ENCODE measurements around the gene PRKCE.

The PRKCE gene

DNA sequence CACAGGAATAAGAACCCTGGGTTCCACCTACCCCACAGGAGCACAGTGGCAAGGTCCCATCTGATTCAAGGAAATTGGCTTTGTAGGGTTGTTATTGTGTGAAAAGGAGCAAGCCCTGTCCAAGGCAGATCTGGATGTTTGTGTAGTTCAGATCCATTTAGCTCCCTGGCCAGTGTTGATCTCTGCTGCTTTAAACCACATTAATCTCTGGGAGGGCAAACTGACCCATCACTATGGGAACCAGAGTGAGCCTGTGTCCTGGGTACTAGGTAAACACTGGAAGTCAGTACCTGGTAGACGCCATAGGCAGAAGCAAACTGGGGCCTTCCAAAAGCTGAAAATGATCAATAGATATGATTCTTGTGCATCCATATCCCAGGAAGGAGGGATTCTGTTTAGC is 374.2 kb downstream of the PRKCE start:
- DNase-seq = no peak

DNA sequence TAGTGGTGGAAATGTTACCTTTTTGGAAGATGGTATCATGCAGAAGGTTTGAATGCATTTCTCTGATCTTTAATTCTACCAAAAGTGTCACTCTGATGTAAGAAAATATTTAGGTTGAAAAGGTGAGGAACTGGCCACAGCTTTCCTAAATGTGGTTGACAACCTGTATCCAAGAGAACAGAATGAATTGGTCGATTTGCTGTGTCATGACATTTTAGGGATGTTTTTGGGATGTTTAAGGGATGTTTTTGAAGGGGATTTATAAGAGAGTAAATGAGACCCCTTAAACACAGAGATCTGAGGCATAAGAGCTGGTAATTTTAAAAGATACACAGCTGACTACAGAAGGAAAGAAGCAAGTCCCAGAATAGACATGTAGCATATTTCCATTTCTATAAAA is 375.0 kb downstream of the PRKCE start:
- no peak for DNase-seq

DNA sequence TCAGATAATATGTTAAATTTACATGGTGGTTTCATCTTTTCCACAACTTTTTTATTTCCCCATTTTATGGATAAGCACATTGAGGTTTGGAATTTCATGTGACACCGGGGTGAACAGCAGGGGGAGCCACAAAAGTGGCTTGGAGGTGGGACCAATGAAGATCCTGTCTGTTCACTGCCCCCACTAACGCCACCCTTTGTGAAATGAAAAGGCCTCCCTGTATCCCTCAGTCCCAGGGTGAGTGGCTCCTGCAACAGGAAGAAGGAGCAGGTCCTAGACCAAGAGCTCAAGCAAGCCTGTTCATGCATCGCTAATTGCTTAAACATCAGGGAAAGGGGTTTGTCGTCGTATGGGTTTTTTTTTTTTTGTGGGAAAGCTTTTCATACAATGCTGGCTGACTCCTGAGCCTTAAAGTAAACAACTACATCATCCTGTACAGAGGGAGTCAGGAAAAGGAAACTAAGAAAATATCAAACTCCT is 377.9 kb downstream of the PRKCE start:
- no peak for DNase-seq

DNA sequence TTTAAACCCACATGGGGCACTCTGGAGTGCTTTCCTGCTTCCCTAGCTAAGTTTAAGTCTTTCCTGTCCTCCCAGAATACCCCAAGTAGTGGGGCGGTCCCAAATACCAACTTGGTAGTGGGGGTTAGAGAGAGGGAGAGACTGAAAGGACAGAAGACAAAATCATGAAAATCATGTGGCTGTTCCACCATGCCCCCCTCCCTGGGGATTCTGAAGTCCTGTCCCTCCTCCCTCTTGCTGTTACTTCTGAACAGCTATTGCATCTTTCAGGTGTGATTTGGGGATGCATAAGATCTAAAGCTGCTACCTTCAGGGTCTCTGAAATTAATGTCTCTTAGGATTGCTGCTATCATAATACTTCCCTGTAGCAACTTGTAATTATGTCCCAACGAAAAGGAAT is 378.9 kb downstream of the PRKCE start:
- DNase-seq = no peak

DNA sequence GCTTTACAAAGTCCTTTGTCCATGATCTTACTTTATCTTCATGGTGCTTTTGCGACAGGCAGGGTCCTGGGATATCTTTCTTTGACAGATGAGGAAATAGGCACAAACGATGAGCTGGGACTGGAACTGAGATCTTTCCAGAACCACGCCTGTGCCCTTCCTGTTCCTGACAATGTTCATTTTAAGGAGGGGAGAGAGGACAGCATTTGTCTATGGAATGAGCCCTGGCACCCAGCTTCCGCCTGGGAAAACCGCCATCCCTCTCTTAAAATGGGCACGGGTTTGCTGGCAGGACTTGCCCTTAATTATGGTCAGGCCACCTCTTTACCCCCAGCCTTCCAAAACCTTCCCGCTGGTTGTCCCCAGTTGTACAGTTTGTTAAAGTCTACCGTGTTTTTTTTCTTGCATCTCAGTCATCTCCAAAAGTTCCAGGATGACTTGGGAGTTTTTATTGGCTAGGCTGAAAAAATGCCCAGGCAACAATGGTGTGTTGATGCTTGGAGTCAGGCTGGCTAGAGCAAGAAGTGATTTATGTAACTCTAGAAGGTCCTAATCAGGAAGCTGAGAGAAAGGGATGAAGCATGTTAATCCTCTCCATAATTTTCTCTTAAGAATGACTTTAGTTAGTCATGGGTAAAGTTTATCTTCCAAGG is 380.8 kb downstream of the PRKCE start:
- DNase-seq = no peak

DNA sequence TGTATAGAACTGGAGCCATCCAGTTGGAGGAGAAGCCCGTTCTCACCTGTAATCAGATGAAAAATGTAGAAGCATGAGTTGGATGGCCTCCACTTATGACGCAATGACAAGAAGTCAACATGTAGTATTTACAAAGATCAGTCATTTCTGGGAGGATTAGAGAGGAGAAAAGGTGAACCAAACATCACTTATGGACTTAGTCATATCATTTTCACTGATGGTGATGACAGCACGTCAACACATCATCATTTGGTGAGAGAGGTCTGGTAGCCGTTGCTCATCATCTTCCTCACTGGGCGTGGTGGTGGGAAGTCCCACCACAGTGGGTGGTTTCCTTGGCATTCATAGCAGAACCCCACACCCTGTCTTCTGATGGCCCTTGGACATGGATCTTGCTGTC is 381.5 kb downstream of the PRKCE start:
- peak in 2 of 5 experiments; percentile 6 to 78 for DNase-seq

DNA sequence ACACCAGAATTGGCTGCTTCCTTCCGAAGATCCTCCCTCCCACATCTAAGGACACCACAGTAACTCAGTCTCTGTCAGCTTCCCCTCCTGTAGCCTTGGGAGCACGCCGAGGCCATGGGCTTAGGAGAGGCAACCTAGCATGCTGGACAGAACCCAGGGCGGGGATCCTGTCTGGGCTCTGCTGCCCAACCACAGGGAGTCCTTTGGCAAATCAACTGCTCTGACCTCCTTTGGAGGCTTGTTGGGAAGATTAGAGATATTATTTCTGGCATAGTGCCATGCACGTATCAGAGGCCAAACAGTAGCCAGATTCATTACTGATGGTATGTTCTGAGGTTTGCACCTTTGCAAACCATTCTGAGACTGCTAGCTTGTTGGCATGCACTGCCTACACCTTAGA is 383.1 kb downstream of the PRKCE start:
- DNase-seq = no peak

DNA sequence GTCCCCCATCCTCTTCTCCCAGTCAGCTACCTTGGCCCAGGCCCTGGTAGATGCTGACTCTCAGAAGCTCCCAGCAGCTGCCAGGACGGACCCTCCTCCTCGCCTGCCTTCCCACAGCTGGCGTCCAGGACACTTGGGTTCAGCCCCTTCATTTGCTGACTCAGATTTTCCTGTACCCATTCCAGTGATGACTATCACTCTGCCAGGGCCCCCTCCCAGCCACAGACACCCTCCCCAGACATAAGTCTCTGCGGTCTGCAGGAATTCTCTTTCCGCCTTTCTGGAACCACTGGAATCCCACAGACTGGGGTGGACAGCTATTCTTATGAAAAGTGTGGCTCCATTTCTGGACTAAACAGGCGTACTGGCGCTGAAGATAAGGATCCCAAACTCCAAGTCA is 385.5 kb downstream of the PRKCE start:
- DNase-seq = no peak

DNA sequence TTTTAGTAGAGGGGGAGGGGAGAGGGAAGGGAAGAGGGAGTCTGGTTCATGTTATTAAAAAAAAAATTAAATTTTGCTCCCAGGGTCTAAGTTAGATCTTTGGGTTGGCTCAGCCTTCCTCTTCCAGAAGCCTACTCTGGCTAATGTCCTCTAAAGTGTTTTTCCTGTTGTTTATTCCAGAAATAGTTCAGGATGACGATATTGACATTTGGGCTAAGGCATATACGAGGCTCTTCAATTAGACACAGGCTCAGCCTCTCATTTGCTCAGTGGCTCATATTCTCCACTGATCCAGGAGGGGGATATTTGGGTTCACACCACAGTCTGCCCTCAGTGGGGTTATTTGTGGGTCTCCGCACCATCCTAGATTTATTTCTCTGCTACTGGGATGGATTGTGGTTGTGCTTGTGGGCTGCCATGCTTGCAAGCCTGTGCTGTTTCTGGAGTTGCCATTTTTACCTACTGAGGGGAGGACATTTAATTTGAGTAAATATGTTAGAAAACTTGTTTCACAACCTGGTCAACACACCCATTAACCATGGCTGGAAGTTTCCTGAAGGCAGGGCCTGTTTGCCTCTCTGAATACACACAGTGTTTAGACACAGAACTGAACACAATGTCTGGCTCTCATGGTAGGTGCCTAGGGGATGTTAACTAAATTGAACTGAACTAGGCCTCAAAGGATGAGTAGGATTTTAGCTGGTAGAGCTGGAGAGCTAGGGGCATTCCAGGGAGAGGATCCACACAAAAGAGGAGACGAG is 388.2 kb downstream of the PRKCE start:
- DNase-seq = no peak

DNA sequence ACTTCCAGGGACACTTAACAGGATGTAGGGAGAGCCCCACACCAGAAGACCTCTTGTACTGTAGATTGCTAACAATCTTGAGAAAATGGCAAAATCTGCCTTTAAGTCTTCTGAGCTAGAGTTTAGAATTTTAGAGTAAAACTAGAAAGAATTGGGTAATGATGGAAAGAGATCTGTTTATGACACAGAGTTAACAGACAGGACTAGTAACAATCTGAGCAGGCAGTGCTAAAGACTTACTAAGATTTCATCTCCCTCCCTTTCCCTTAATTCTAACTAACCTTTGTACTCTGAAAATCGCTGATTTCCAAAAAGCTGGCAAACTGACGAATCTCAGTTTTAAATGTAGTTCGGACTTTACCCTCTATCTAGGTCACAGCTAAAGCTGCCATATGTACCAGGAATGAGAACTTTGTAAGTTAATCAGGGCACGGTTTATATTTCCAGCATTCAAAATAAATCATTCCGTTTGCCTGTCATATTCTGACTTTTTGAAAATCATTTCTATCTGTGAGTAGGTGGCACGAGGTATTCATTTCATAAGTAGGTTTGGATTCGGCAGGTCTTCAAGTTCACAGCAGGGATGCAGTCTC is 389.2 kb downstream of the PRKCE start:
- DNase-seq = no peak

DNA sequence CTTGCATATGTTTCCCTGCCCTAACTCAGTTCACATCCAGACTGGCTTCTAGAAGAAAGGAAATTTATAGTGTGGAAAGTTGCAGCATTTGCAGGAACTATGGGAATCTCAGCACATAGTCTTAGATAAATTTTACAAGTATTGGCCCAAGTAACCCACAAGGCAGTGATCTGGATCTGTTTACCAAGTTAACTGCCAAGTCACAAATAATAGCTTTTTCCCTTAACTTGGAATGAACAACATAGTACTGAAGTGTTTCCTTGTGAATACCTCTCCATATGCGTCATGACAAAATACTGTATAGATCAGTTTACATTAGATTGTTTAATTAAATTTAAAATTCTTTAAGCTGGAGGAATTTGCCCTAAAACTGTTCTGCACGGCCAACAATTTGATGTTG is 390.0 kb downstream of the PRKCE start:
- DNase-seq = no peak

DNA sequence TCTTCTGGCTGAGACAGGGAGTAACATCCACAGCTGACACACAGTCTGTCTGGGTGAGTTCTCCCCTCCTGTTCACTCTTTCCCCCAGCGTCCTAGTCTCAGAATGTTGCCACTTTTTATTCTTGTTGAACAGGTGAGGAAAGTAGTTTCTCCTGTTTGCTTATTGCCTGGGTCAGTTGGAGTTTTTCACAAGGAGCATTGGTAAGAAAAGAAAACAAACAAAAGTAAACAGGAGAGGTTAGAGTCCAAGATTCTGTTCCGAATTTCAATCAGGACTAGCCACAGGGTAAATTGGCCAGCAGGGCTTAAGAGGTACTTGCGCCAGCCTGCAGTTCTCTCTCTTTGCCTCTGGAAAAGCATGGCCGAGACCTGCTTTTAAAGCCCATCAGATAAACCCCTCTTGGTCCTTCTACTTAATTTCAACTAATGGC is 390.7 kb downstream of the PRKCE start:
- DNase-seq = no peak

DNA sequence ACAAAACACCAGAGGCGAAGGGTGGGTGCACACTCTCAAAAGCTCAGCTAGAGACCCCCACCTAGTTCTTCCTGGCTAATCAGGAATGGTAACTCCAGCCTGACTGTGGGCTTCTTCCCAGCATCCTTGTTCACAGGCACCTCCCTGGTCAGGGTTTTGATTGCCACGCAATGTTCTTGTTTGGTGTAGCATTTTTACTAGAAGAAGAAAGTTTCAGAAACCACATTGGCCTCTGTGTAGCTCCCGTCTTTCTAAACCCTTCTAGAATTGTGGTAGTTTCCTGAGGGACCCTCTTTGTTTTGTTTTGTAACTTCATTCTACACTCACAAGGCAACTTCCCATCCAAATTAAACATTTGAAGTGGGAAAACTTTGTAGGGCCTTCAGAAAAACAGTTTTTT is 391.2 kb downstream of the PRKCE start:
- no peak for DNase-seq

DNA sequence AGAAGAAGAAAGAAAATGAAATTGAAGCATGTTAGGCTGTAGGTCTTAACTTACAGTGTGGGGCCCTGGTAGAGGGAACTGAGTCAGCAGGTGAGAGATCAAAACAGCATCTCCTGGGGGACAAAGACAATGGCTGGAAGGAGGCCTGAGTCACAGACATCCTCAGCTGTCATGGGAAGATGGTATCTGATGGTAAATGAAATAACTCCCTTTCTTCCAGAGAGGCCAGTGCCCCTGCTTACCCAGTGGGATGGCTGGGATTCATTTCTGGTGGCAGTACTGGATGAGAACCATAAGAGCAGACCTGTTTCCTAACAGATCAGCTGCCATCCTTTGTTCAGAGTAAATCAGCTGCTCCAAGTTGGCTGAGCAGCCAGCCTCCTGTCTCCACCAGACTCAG is 394.4 kb downstream of the PRKCE start:
- no peak for DNase-seq

DNA sequence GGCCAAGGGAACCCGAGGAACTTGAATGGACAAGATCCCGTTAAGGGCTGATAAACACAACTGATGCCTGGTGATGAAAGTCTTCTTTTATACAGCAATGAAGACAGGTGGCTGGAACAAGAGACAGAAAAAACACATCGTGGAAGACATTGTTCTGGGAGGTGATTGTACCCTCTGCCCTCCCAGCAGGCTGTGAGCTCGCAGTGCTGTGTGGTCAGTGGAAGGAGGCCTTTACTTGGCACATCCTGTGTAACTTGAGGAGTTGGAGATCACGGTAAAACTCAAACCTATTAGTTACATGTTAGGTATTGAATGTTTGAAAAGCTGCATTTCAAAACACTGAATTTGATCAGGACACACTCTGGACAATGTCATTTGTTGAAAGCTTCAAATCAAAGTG is 395.8 kb downstream of the PRKCE start:
- no peak for DNase-seq

DNA sequence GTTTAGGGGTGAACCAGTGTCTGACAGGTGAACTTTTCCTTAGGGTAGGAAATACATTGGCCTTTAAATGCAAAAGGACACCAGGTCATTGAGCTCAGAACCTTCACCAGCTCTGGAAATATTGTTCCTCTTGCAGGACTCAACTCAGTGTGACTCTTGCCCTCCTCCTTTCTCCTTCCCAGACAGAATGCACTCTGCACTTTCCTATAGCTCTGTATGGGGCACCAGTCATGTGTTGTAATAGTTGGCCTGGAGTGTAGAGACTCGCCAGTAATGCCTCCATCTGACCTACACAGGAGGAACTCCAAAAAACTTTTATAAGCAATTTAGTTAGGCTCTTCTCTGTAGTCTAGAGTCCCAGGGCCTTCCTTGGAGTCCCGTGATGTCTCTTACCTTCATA is 397.2 kb downstream of the PRKCE start:
- DNase-seq = no peak

DNA sequence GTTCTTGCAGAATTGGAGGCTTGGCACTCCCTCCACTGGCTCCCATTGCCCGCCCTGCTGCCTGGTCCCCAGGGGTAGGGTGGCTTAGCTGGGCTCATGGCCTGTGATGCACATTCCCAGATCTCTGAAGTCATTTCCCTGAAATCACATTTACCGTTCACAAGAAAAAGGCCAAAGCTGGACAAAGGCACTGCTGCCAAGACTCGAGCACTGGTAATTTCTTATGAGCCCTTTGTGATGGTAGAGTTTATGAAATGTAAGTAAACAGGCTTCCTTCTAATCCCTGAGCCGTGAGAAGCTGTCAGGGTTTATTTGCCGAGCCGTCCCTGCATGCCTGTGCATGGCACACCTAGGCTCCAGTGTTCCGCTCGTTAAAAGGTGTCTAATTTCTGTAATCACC is 398.6 kb downstream of the PRKCE start:
- no peak for DNase-seq

DNA sequence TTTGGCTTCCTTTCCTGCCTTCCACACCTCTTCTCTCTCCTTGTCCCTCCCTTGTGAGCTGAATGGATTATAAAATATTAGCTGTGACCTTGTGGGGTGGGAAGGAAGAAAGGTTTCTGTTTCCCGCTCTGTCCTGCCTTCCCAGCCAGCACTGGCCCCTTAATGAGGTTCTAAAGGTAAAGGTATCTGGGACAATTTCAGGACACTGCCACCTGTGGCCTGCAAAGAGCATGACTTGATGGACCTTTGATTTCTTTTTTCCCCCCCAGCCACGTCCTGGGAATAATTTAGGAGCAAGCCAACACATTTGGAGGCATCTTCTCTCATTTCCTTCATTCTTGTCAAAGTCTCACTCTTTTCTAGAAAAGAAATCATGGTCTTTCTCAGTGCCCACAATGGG is 399.0 kb downstream of the PRKCE start:
- no peak for DNase-seq

DNA sequence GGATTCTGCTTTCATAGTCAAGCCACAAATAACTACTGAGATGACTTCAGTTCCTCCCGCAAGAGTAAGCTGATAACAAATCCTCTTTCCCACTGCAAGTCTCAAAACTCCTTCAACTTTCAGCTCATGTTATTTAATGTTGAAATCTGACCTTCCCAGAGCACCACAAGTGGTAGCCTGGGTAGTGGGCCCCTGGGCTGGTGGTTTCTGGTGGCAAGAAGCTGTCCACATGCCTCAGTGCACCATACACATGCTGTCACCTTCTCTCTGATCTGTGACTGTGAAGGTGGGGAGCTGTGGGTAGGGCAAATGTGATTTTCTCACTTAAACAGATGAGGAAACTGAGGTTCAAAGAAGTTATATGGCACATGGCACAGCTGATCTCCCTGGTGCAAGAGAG is 399.6 kb downstream of the PRKCE start:
- peak in 1 of 5 experiments; percentile 38 for DNase-seq

DNA sequence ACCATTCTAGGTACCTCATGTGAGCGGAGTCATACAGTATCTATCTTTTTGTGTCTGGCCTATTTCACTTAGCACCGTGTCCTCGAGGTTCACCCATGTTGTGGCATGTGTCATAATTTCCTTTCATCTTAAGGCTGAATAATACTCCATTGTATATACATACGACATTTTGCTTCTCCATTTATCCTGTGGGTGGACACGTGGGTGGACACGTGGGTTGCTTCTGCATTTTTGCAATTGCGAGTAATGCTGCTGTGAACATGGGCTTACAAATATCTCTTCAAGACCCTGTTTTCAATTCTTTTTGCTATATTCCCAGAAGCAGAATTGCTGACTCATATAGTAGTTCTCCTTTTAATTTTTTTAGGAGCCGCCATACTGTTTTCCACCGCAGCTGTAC is 402.1 kb downstream of the PRKCE start:
- no peak for DNase-seq

DNA sequence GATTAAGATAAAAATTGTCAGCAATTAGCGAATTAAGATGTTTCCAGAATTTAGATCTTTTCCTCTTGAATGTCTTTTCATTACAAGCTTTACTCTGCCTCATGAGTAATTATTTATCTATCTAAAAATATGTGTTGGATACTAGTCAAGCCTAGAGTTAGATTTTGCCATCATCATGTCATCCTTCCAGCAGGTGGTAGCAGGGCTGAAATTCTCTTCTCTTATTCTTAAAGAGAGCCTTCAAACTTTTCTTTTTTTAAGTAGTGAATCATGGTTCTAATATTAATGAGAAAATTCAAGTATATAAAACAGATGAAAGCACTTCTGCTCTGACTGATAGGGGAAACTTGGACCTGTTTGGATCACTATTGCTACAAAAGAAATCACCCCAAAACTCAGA is 405.1 kb downstream of the PRKCE start:
- DNase-seq = no peak

DNA sequence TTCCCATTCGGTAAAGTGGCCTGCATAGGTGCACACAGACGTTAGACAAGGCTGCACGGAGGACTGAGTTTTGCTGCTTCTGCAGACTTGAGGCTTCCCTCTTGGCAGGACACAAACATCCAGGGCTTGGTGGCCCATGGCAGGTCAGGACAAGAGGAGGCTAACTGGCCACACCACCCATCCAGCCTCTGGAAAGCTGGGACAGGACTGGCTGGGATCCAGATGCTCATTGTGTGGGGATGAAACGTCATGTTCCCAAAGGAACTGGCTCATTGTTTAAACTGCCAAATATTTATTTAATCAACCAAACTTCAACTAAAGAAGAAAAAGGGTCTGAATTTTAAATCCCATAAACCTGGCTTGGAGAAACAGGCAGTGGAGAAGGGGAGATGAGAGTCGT is 406.7 kb downstream of the PRKCE start:
- no peak for DNase-seq

DNA sequence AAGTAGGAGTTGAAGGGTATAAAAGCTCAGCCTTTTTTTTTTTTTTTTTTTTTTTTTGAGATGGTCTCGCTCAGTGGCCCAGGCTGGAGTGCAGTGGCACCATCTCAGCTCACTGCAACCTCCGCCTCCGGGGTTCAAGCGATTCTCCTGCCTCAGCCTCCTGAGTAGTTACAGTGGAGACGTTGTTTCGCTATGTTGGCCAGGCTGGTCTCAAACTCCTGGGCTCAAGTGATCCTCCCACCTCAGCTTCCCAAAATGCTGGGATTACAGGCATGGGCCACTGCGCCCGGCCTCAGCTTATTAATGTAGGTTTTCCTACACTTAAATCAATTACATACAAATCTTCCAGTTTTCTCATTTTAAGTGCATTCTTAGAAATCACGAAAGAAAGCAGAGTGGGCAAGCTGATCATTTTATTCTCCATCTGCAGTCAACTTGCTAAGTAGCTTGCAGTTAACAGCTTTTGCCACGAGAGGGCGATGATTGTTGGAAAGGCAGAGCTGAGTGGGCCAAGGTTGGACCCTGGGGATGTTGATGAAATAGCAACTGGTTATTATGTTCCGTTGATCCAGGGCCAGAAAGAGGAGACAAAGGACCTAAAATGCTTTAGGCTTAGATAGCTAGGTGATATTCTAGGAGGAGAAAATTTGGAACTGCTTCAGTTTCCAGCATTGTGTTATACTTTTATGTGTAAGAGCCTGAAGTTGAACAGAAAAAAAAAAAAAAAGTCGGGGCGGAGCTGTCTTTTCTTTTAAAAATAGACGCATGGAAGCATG is 411.4 kb downstream of the PRKCE start:
- peak in 4 of 5 experiments; percentile 18 to 66 (median 56) for DNase-seq
